ENCODE data around the gene TRIM23.

TRIM23 gene

GRCh38 chr5:65562731-65563701 lies 61.1 kb downstream of the TRIM23 start, which contains the start of the genes CENPK and PPWD1:
TSS of gene CENPK (minus strand) at chr5:65563168. CDS start at chr5:65554907, 8,261 bp downstream.
TSS of gene PPWD1 (plus strand) at chr5:65563296. CDS start at chr5:65563311, 15 bp downstream.
- DNase-seq: peak; percentile 93

- DNase-seq: no peak
These were observed 67.4 kb downstream of the TRIM23 start for GRCh38 chr5:65556718-65557117.

- DNase-seq: no peak
These were observed 68.0 kb downstream of the TRIM23 start for GRCh38 chr5:65556181-65556580.

GRCh38 chr5:65555287-65555686 lies 68.8 kb downstream of the TRIM23 start:
- DNase-seq: no peak

- DNase-seq: no peak
These were observed 70.2 kb downstream of the TRIM23 start for GRCh38 chr5:65553941-65554340.

GRCh38 chr5:65548281-65548680 lies 75.9 kb downstream of the TRIM23 start:
- DNase-seq: no peak

GRCh38 chr5:65546141-65546540 lies 78.0 kb downstream of the TRIM23 start:
- DNase-seq: no peak

- DNase-seq: no peak
These were observed 79.7 kb downstream of the TRIM23 start for GRCh38 chr5:65544473-65544872.

GRCh38 chr5:65539827-65540226 lies 84.3 kb downstream of the TRIM23 start:
- no peak for DNase-seq
